Osteocyte (in vitro differentiated cells): Measurements from ENCODE around the gene HHIPL2. TPM values are rescaled to one million over a fixed set of nuclear protein-coding genes. Genes with fewer than 3 reads are reported as not detected.

Experiments
- DNase-seq: peaks from one replicate; pipeline ENCODE4 v3.0.0; 2021; ENCODE audit warnings: mixed read lengths; ENCODE audit not compliant: unreplicated experiment; ENCODE audit errors: extremely low spot score
- H3K27ac Mint-ChIP-seq: one replicate; pipeline ENCODE4 v1.8.0; 2021; ENCODE audit warnings: mild to moderate bottlenecking, mixed read lengths; ENCODE audit not compliant: unreplicated experiment
- H3K27me3 Mint-ChIP-seq: one replicate; pipeline ENCODE4 v1.8.0; 2021; ENCODE audit warnings: mixed read lengths; ENCODE audit not compliant: unreplicated experiment
- H3K36me3 Mint-ChIP-seq: one replicate; pipeline ENCODE4 v1.8.0; 2021; ENCODE audit warnings: mixed read lengths; ENCODE audit not compliant: unreplicated experiment
- H3K4me1 Mint-ChIP-seq: one replicate; pipeline ENCODE4 v1.8.0; 2021; ENCODE audit warnings: mixed read lengths; ENCODE audit not compliant: unreplicated experiment
- H3K4me3 Mint-ChIP-seq: one replicate; pipeline ENCODE4 v1.8.0; 2021; ENCODE audit warnings: mild to moderate bottlenecking, moderate library complexity, mixed read lengths; ENCODE audit not compliant: unreplicated experiment
- H3K9me3 Mint-ChIP-seq: one replicate; pipeline ENCODE4 v1.8.0; 2021; ENCODE audit warnings: mixed read lengths; ENCODE audit not compliant: unreplicated experiment
- CTCF ChIP-seq: fragments of 200-600 bp; sonication (generic); IDR thresholded peaks from 2 replicates; pipeline ENCODE4 v1.5.0; 2021; ENCODE audit warnings: antibody characterized with exemption, mild to moderate bottlenecking, moderate library complexity
- total RNA-seq: library from RNA; stranded (reverse); gene quantifications from 2 replicates; pipeline ENCODE4 v1.2.1, GENCODE V29; 2021

The HHIPL2 gene
- total RNA-seq, 1 donor from 2014 or later, result not detected

DNA sequence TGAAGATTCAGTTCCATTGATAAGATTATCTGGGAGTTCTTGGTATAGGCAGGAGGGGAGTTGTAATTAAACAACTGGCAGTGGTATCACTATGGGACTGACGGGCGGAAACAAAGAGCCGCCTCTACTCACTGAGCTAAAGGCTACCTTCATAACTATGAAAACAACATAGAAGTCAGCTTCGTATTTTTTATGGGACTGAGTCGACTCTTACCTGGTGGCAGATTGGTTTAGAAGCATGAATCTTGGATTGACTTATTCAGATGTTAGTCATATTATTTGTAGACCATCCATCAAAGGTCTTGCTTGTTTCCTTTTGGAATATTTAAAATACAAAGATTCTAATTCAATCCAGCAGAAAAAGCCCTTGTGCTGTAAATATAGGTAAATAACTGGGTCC lies 6.3 kb upstream of the HHIPL2 start:
- no peaks in the 10 kb centered on the region for H3K27me3 Mint-ChIP-seq
- peaks cover 3% of the 10 kb centered on the region for H3K4me1 Mint-ChIP-seq
- no peak overlapping the region for H3K4me3 Mint-ChIP-seq
- TF ChIP-seq CTCF, result no peak
- no peak overlapping the region for H3K27ac Mint-ChIP-seq
- H3K36me3 Mint-ChIP-seq, result peaks cover 8% of the 10 kb centered on the region
- no peak for DNase-seq
- no peaks in the 10 kb centered on the region for H3K9me3 Mint-ChIP-seq

DNA sequence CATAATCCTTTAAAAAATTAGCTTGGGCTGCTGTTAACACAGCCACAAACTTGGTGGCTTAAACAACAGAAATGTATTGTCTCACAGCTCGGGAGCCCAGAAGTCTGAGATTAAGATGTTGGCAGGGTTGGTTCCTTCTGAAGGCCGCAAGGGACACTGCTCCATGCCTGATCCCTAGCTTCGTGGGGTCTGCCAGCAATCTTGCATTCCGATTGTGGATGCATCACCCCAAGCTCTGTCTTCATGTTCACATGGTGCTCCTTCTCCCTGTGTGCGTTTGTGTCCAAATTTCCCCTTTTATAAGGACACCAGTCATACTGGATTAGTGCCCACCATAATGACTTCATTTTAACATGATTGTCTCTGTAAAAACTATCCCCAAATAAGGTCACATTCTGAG lies 5.0 kb upstream of the HHIPL2 start:
- no peak for TF ChIP-seq CTCF
- peaks cover 8% of the 10 kb centered on the region for H3K36me3 Mint-ChIP-seq
- H3K27ac Mint-ChIP-seq, result no peak overlapping the region
- H3K4me3 Mint-ChIP-seq, result no peak overlapping the region
- DNase-seq, result no peak
- no peaks in the 10 kb centered on the region for H3K27me3 Mint-ChIP-seq
- H3K4me1 Mint-ChIP-seq, result peaks cover 3% of the 10 kb centered on the region
- no peaks in the 10 kb centered on the region for H3K9me3 Mint-ChIP-seq

DNA sequence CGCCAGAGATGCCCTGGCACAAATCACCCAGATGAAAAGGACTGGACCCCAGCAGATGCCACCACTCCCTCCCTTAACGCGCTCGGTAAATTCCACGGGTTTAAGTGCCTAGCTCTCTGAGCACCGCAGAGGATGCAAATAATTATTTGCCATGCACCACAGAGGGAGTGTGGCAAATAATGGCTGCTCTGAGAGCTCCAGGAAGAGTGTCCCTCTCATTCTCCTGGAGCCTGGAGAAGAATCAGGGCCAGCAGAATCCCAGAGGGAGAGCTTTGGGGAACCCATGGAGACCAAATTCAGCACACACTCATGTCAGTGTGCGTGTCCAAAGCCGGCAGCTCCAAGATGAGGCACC lies 667 bp downstream of the HHIPL2 start:
- H3K4me1 Mint-ChIP-seq, result peaks cover 19% of the 10 kb centered on the region
- no peaks in the 10 kb centered on the region for H3K27me3 Mint-ChIP-seq
- peak overlapping the region; percentile 82 for H3K27ac Mint-ChIP-seq
- no peak for TF ChIP-seq CTCF
- H3K4me3 Mint-ChIP-seq, result peak overlapping the region; percentile 27
- H3K9me3 Mint-ChIP-seq, result no peaks in the 10 kb centered on the region
- DNase-seq, result no peak
- H3K36me3 Mint-ChIP-seq, result no peaks in the 10 kb centered on the region

GRCh38 chr1:222546548-222547259 lies 1.2 kb downstream of the HHIPL2 start:
- peak overlapping the region; percentile 82 for H3K27ac Mint-ChIP-seq
- H3K4me3 Mint-ChIP-seq, result peak overlapping the region; percentile 27
- TF ChIP-seq CTCF, result no peak
- H3K36me3 Mint-ChIP-seq, result no peaks in the 10 kb centered on the region
- no peaks in the 10 kb centered on the region for H3K9me3 Mint-ChIP-seq
- H3K4me1 Mint-ChIP-seq, result peaks cover 19% of the 10 kb centered on the region
- no peak for DNase-seq
- no peaks in the 10 kb centered on the region for H3K27me3 Mint-ChIP-seq

DNA sequence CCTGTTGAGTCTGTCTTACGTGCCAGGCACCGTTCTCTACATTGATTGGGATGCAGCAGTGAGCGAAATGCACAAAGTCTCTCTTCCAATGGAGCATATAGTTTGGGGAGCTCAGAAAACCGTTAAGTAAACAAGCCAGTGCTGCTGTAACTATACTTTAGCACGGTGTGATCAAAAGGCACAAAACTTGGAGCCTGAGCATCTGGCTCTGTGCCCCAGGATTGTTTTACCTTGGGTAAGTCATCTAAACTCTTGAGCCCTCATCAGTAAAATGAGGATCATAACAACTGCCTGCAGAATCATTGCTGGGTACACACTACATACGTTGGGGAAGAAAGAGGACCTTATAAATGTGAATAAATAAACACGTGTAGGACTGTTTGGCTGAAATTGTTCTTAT lies 1.8 kb downstream of the HHIPL2 start:
- H3K4me3 Mint-ChIP-seq, result no peak overlapping the region
- no peak for TF ChIP-seq CTCF
- H3K36me3 Mint-ChIP-seq, result no peaks in the 10 kb centered on the region
- peak overlapping the region; percentile 82 for H3K27ac Mint-ChIP-seq
- no peaks in the 10 kb centered on the region for H3K27me3 Mint-ChIP-seq
- no peaks in the 10 kb centered on the region for H3K9me3 Mint-ChIP-seq
- no peak for DNase-seq
- H3K4me1 Mint-ChIP-seq, result peaks cover 19% of the 10 kb centered on the region
